ENCODE measurements around the gene ENPP6.

Gene ENPP6

DNA sequence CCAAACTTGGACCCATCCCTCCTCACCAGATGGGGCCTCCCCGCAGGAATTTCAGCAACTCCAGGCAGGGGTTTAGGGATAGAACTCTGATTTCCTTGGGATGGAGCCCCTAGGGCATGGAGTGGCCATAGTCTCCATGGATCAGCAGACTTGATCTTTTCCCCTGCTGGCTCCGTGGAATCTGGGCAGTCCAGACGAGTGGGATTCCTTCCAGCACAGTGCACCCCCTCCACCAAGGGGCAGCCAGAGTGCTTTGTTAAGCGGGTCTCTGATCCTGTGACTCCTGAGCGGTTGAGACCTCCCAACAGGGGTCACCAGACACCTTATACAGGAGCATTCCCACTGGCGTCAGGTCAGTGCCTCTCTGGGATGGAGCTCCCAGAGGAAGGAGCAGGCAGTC lies 40.4 kb downstream of the ENPP6 start:
- H3K4me3 ChIP-seq (ENCODE audit: control insufficient read depth, low read depth, low read length), result no peak overlapping the region
- DNase-seq (ENCODE audit: low read depth), result no peak

GRCh38 chr4:184174571-184175488 lies 42.8 kb downstream of the ENPP6 start:
- TF ChIP-seq CTCF (conservative IDR thresholded peaks at IDR 0.05; ENCODE audit: control insufficient read depth, insufficient read depth, low read depth, low read length), result no peak
- no peak overlapping the region for H3K4me3 ChIP-seq (ENCODE audit: control insufficient read depth, low read depth, low read length)
- no peak for DNase-seq (ENCODE audit: low read depth)

More for the DNA sequence above, 40.4 kb downstream of the ENPP6 start:
- no peak for TF ChIP-seq CTCF (conservative IDR thresholded peaks at IDR 0.05; ENCODE audit: control insufficient read depth, insufficient read depth, low read depth, low read length)

- DNase-seq (ENCODE audit: low read depth), result peak; percentile 34
- no peak overlapping the region for H3K4me3 ChIP-seq (ENCODE audit: control insufficient read depth, low read depth, low read length)
- TF ChIP-seq CTCF (conservative IDR thresholded peaks at IDR 0.05; ENCODE audit: control insufficient read depth, insufficient read depth, low read depth, low read length), result no peak
Observed at GRCh38 chr4:184171011-184171410, 46.7 kb downstream of the ENPP6 start.

DNA sequence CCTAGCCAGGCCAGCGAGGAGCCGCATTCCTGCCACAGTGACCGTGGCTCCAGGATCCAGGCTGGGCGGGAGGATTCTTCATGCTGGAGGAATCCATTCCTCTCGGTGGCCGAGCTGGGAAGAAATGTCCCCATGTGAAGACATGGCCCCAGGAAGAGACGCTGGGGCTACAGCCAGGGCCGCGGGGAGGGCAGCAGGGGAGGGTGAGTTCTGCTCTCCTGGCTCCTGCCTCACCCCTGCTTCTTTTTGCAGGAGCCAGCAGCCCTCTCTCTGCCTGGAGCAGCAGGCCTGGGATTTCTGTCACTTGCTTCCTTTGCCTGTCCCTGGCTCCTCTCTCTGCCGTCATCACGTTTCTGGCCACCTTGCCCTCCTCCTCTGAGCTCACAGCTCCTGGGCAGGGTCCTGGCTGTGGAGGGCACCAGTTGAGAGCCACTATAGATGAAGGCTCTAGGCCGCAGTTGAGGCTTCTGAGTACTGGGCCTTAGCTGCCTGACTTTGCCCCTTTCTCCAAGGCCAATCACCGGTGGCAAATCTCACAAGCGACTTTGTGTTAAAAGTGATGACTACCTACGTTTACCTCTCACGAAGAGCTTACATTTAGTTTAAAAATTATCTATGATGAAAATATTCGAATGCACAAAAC lies 48.3 kb downstream of the ENPP6 start:
- no peak for DNase-seq (ENCODE audit: low read depth)
- no peak for TF ChIP-seq CTCF (conservative IDR thresholded peaks at IDR 0.05; ENCODE audit: control insufficient read depth, insufficient read depth, low read depth, low read length)

GRCh38 chr4:184168406-184169019 lies 49.2 kb downstream of the ENPP6 start:
- peak; percentile 47 for DNase-seq (ENCODE audit: low read depth)
- peak; percentile 75 for TF ChIP-seq CTCF (conservative IDR thresholded peaks at IDR 0.05; ENCODE audit: control insufficient read depth, insufficient read depth, low read depth, low read length)
- H3K4me3 ChIP-seq (ENCODE audit: control insufficient read depth, low read depth, low read length), result no peak overlapping the region

More for the DNA sequence above, 48.3 kb downstream of the ENPP6 start:
- no peak overlapping the region for H3K4me3 ChIP-seq (ENCODE audit: control insufficient read depth, low read depth, low read length)

GRCh38 chr4:184167576-184167975 lies 50.1 kb downstream of the ENPP6 start:
- no peak for DNase-seq (ENCODE audit: low read depth)
- no peak overlapping the region for H3K4me3 ChIP-seq (ENCODE audit: control insufficient read depth, low read depth, low read length)
- TF ChIP-seq CTCF (conservative IDR thresholded peaks at IDR 0.05; ENCODE audit: control insufficient read depth, insufficient read depth, low read depth, low read length), result no peak
